Measurements from ENCODE around the gene TIE1. TPM values are rescaled to one million over a fixed set of nuclear protein-coding genes. Genes with fewer than 3 reads are reported as not detected.

The TIE1 gene
- total and polyA plus RNA-seq, 2 of the 13 experiments (the other 11 are each of a cell fraction or from before 2014, with no cell fraction given) = 0.58 to 0.84 TPM

GRCh38 chr1:43367026-43367903, 66.5 kb downstream of the TIE1 start (continued):
- peak; percentile 48; the same call in 1 of the 2 replicates for TF ChIP-seq ZNF687 (CRISPR knock-in tag; IDR thresholded peaks at IDR 0.05)
- no peak for TF ChIP-seq RBM39 (IDR thresholded peaks at IDR 0.05; ENCODE audit: low read depth, low read length, poor library complexity, severe bottlenecking)
- 0 out of 2 replicates have a peak, but pooled peaks have one; percentile 63 for TF ChIP-seq FOXO4 (CRISPR knock-in tag; conservative IDR thresholded peaks at IDR 0.05)
- TF ChIP-seq THYN1 (CRISPR knock-in tag; IDR thresholded peaks at IDR 0.05; ENCODE audit: borderline replicate concordance, low read depth) = no peak
- 0 out of 2 replicates have a peak, but pooled peaks have one; percentile 17 for TF ChIP-seq ZNF670 (CRISPR knock-in tag; IDR thresholded peaks at IDR 0.05; ENCODE audit: borderline replicate concordance)
- no peak for TF ChIP-seq HMG20B (CRISPR knock-in tag; conservative IDR thresholded peaks at IDR 0.05)
- TF ChIP-seq KDM1A (CRISPR knock-in tag; IDR thresholded peaks at IDR 0.05) = no peak
- 0 out of 2 replicates have a peak, but pooled peaks have one; percentile 3 for TF ChIP-seq IRF9 (CRISPR knock-in tag; IDR thresholded peaks at IDR 0.05; ENCODE audit: borderline replicate concordance)
- peak; percentile 36 for TF ChIP-seq ZMAT3 (CRISPR knock-in tag; conservative IDR thresholded peaks at IDR 0.05)
- TF ChIP-seq ZNF879 (CRISPR knock-in tag; IDR thresholded peaks at IDR 0.05) = peak; percentile 16; the same call in 1 of the 2 replicates
- 0 out of 2 replicates have a peak, but pooled peaks have one; percentile 1 for TF ChIP-seq ZNF724P (CRISPR knock-in tag; IDR thresholded peaks at IDR 0.05; ENCODE audit: borderline replicate concordance)
- TF ChIP-seq MAF1 (CRISPR knock-in tag; IDR thresholded peaks at IDR 0.05; ENCODE audit: borderline replicate concordance) = 0 out of 2 replicates have a peak, but pooled peaks have one; percentile 44
- TF ChIP-seq ZNF740 (CRISPR knock-in tag; IDR thresholded peaks at IDR 0.05) = peak; percentile 58; the same call in 1 of the 2 replicates
- TF ChIP-seq SNAPC4 (CRISPR knock-in tag; IDR thresholded peaks at IDR 0.05) = 0 out of 2 replicates have a peak, but pooled peaks have one; percentile 35

All from HepG2 (cell line).